Upper lobe of right lung (tissue), 1 donor: Measurements from ENCODE around the gene BTF3. TPM values are rescaled to one million over a fixed set of nuclear protein-coding genes. Genes with fewer than 3 reads are reported as not detected.

ENCODE experiments used
- ATAC-seq: fragments of 200-7000 bp; cut with Tn5 transposase; one replicate; pipeline ENCODE4 v1.9.1; 2020; ENCODE audit warnings: mild to moderate bottlenecking, moderate library complexity
- DNase-seq: peaks from one replicate; pipeline ENCODE4 v3.0.0-alpha.2; 2020
- H3K27ac ChIP-seq: fragments of 200-600 bp; one replicate; pipeline ENCODE4 v1.8.0; 2022
- H3K27me3 ChIP-seq: fragments of 200-600 bp; one replicate; pipeline ENCODE4 v1.8.0; 2022; ENCODE audit warnings: mild to moderate bottlenecking
- H3K36me3 ChIP-seq: fragments of 200-600 bp; one replicate; pipeline ENCODE4 v1.8.0; 2022
- H3K4me1 ChIP-seq: fragments of 200-600 bp; one replicate; pipeline ENCODE4 v1.8.0; 2022
- H3K4me3 ChIP-seq: fragments of 200-600 bp; one replicate; pipeline ENCODE4 v1.8.0; 2022; ENCODE audit warnings: mild to moderate bottlenecking
- H3K9me3 ChIP-seq: fragments of 200-600 bp; one replicate; pipeline ENCODE4 v1.8.0; 2022
- CTCF ChIP-seq: fragments of 200-600 bp; IDR thresholded peaks from one replicate; pipeline ENCODE4 v1.8.0; 2022; ENCODE audit warnings: antibody characterized with exemption
- intact Hi-C: fragments of 100-400 bp; cut with DNase I; formaldehyde crosslinking; loops from one replicate; pipeline ENCODE4 v1.11.0; 2022
- total RNA-seq: library from RNA; stranded (reverse); fragmentation: NEBNext Ultra II Directional; extraction: Animal tissue kit (Norgen Biotek cat#: 25700); gene quantifications from one replicate; pipeline ENCODE4 v1.2.1, GENCODE V29; 2021
- donor health status: DM: no; HTN: yes; CAD: no; lungs with severe emphysema.

BTF3 gene
- total RNA-seq, 1 donor from 2014 or later = 394 TPM

GRCh38 chr5:73495772-73496335, 2.4 kb upstream of the BTF3 start:
- TF ChIP-seq CTCF = no peak
- H3K4me3 ChIP-seq = no peak overlapping the region
- peaks cover 9% of the 10 kb centered on the region for H3K36me3 ChIP-seq
- DNase-seq (no peak), ATAC-seq (no peak)
- H3K9me3 ChIP-seq = no peaks in the 10 kb centered on the region
- intact Hi-C loops = no loop called here
- peaks cover 6% of the 10 kb centered on the region for H3K27me3 ChIP-seq
- H3K4me1 ChIP-seq = peaks cover 14% of the 10 kb centered on the region
- H3K27ac ChIP-seq = no peak overlapping the region

GRCh38 chr5:73496984-73497457, 1.2 kb upstream of the BTF3 start:
- Histone ChIP-seq H3K36me3 (peaks cover 19% of the 10 kb centered on the region), H3K9me3 (no peaks in the 10 kb centered on the region), H3K27ac (no peak overlapping the region), H3K4me1 (peaks cover 18% of the 10 kb centered on the region), H3K27me3 (peaks cover 6% of the 10 kb centered on the region), H3K4me3 (no peak overlapping the region)
- ATAC-seq (no peak), DNase-seq (no peak)
- peak; percentile 13 for TF ChIP-seq CTCF
- intact Hi-C loops = no loop called here

- no peak for TF ChIP-seq CTCF
- H3K9me3 ChIP-seq = no peaks in the 10 kb centered on the region
Observed at GRCh38 chr5:73497497-73498056, 665 bp upstream of the BTF3 start.

GRCh38 chr5:73499187-73499586, 945 bp downstream of the BTF3 start:
- intact Hi-C loops = no loop called here
- Histone ChIP-seq H3K4me1 (peaks cover 18% of the 10 kb centered on the region), H3K27ac (peak overlapping the region; percentile 98), H3K9me3 (no peaks in the 10 kb centered on the region), H3K4me3 (peak overlapping the region; percentile 89), H3K27me3 (no peaks in the 10 kb centered on the region), H3K36me3 (peaks cover 40% of the 10 kb centered on the region)
- no peak for DNase-seq
- no peak for ATAC-seq
- no peak for TF ChIP-seq CTCF

More at GRCh38 chr5:73497497-73498056, 665 bp upstream of the BTF3 start:
- DNase-seq = no peak
- H3K4me3 ChIP-seq = peak overlapping the region; percentile 89
- peaks cover 18% of the 10 kb centered on the region for H3K4me1 ChIP-seq
- intact Hi-C loops = no loop called here
- H3K27ac ChIP-seq = peak overlapping the region; percentile 98
- no peak for ATAC-seq
- peaks cover under 1% of the 10 kb centered on the region for H3K27me3 ChIP-seq
- H3K36me3 ChIP-seq = peaks cover 24% of the 10 kb centered on the region

- H3K36me3 ChIP-seq = peaks cover 46% of the 10 kb centered on the region
- intact Hi-C loops = no loop called here
- no peaks in the 10 kb centered on the region for H3K27me3 ChIP-seq
- H3K4me1 ChIP-seq = peaks cover 18% of the 10 kb centered on the region
- no peak for TF ChIP-seq CTCF
- DNase-seq (no peak), ATAC-seq (no peak)
- no peak overlapping the region for H3K27ac ChIP-seq
- peak overlapping the region; percentile 89 for H3K4me3 ChIP-seq
- no peaks in the 10 kb centered on the region for H3K9me3 ChIP-seq
Observed at GRCh38 chr5:73499756-73500155, 1.5 kb downstream of the BTF3 start.
